GM18519 (cell line): Measurements from ENCODE around the gene ASIC5.
"Not testable (repeated sequence)": the region's sequence is repeated elsewhere in the genome, so short reads cannot be mapped to it uniquely, and the experiment has no call there.

Experiments
- ATAC-seq: cut with Tn5 transposase; IDR thresholded peaks from one replicate; pipeline ENCODE4 v1.9.1; 2021; ENCODE audit warnings: mild to moderate bottlenecking, moderate library complexity; ENCODE audit not compliant: unreplicated experiment, low FRiP score

ASIC5 gene

DNA sequence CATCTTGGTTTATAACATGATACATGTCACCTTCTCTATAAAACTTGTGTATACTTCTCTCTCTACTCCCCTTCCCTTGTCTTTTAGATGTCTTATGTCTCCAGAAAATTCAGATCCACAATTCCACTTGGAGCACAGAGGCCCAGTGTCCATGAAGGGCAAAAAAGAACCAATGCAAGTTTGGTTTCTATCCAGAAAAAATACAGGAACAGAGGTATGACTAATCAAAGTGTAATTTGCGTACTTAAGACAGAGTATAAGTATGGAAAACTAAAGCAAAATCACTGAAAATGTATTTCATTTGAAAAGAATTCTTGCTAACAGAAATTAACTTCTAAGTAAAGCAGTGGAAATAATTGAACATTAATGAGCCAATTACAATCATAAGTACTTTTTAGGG is 61.1 kb downstream of the ASIC5 start:
- no peak for ATAC-seq

DNA sequence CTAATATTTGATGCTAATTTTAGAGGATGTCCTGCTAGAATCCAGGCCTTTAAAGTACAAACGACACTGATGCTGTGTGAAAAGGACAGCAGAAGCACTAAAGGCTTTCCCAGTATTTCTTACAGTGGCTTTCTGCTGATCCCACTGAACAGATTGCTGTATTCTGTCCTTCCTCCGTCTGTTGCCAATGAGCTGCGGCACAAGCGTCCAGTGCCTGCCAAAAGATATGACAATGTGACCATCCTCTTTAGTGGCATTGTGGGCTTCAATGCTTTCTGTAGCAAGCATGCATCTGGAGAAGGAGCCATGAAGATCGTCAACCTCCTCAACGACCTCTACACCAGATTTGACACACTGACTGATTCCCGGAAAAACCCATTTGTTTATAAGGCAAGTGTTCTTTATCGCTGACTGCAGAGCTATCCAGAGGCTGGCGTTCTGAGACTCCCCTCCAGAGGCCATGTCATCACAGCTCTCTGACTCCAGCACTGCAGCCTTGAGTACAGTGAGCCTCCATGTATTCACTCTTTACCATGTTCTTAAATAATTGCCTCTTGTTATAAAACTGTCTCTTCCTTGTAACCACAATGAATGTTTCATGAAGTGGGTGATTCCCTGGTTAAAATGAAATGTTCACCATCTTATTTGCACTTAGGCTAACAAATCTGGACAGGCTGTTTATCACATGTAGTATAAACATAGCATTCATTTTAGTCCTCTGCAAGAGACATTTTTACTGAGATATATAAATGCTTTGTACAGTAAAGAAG is 63.7 kb downstream of the ASIC5 start:
- no peak for ATAC-seq

DNA sequence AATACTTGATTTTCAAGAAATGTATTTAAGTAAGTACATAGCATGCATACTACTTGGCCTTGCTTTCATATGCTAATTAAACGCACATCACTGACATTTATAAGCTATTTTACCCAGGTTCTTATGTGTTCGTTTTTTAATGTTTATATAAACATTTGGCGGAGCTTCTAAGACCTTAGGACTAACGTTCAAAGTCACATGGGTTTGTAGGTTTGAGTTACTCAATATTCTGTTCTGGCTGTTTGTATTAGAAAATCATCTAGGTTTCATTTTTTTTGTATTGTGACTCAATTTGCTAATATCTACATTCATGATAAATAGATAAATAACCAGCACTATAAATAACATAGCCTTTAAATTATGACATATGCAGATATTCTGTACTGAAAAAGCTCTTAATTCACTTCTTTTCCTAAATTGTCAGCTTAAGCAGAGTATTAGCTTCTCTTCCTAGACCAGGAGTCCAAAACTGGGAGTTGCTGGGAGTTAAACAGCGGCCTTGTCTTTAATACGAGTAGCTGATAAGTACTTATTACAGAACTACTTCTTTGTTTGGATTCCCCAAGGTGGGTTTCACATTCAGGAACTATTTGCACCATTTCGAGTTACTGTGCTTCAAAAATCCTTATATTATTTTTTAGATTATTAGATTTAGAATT is 65.3 kb downstream of the ASIC5 start:
- no peak for ATAC-seq

DNA sequence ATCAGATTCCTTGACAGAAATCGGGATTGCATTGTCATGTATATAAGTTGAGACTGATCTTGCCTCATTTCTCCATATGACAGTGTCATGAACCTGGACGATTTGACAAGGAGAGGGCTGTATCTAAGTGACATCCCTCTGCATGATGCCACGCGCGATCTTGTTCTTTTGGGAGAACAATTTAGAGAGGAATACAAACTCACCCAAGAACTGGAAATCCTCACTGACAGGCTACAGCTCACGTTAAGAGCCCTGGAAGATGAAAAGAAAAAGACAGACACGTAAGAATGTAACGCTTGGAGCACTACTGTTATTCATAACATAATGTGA is 66.3 kb downstream of the ASIC5 start:
- no peak for ATAC-seq

DNA sequence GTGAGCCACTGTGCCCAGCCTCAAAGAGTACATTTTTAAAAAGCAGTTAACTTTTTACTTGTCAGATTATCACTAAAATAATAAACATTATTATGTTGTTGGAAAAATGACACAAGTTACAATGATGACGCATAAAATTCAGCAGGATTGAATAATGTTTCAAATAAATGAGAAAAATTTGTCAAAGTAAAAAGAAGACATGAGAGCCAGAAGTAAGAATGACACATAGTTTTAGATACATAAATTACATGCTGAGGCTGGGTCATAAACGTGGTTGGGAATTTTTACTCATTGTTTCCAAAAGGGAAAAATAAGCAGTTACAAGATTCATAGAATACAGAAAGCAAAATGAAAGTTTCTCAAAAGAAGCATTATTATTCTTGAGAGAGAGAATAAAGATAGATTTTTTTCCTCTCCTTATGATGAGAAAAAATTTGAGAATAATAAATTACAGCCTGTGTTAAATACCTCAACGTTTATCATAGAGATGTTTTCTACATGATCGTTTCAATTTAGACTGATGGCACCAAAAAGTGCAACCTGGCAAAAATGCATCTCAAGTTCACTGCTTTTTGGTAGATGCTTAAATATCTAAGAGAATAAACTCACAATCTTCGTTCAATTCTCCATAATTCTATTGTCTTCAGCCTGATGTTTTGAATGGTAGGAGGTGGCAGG is 66.8 kb downstream of the ASIC5 start:
- no peak for ATAC-seq

DNA sequence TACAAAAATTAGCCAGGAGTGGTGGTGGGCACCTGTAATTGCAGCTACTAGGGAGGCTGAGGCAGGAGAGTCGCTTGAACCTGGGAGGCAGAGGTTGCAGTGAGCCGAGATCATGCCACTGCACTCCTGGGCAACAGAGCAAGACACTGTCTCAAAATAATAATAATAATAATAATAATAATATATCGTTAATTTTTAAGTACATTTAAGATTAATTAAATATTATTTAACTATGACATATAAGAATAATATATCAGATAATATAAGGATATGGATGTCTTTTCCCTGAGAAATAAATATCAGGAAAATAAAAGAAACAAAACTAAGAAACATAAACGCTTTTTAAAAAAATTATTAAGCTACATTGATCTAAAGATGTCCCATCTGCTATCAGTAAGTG is 68.5 kb downstream of the ASIC5 start:
- not testable (repeated sequence) for ATAC-seq

DNA sequence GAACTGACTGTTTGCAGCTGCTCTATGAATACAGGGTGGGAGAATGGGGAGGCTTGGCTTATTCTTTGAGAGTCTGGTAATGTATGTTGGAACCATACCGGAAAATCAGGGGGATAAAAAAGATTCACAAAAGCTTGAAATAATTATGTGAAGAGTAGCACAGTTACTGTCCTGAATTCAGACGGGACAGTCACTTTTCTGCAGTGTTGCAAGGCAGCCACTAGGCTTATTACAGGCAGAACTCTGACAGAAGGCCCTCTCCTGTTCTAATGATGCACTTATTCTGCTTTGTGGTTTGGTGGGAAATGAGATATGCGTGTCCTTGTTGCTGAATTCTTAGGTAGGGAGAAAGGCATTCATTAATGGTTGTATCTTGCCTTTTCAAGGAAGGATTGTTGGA is 70.1 kb downstream of the ASIC5 start:
- peak; percentile 94 for ATAC-seq

DNA sequence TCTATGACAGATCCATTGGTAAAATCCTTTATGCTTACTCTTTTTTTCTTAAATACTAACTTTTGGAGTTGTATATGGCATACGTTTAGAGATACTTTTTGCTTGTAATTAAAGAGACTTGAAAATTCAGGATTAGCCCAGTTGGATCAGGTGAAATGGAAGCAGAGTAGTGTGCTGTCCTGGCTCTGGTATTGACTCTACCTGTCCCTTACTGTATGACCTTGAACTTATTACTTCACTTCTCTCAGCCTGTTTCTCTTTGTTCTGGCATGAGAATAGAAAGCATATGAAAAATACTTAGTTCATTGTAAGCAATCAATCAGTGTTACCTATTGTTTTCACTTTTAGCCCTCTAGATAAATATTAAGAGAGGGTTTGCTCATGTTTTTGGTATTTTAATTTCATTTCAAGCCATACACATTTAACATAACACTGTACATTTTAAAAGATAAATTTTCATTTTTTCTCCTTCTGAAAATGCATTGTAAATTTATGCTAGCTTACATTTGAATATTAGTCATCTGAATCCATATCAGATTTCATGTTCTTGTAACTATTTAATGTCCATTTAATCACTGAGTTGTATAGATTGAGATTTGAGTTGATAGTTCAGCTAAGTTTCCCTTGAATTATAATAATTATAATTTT is 71.4 kb downstream of the ASIC5 start:
- no peak for ATAC-seq

DNA sequence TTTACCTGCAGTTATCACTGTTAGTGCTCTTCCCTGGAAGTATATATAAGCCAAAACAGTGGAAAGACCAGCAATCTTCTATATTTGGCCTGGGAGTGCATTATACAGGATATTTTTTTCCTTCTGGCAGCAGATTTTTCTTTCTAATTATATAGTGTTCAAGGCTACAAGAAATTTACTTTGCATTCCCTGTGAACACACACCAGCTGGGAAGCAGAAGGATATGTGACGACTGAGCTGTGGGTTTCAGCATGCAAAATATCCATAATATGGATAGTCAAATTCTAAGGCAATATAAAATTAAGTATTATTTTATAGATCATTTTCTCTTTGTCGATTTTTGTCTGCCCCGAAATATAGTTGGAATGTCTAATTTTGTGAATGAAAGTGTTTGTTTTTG is 76.1 kb downstream of the ASIC5 start:
- no peak for ATAC-seq

DNA sequence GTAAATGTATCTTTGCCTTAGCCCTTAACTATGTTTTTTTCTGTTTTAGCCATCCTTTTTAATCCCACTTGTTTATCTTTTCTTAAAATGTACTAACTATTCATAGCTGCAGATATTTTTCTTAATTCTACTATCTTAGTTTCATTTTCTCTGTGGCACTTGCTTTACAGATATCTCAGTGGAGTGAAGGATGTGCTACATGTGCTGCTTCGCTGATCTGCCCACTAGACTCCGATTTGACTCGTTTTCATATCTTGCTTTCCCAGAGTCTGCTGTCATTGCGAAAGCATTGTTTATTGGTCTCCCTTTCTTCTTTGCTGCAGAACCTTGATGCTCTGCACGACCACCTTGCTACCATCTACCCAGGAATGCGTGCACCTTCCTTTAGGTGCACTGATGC is 76.7 kb downstream of the ASIC5 start:
- ATAC-seq = peak; percentile 31

DNA sequence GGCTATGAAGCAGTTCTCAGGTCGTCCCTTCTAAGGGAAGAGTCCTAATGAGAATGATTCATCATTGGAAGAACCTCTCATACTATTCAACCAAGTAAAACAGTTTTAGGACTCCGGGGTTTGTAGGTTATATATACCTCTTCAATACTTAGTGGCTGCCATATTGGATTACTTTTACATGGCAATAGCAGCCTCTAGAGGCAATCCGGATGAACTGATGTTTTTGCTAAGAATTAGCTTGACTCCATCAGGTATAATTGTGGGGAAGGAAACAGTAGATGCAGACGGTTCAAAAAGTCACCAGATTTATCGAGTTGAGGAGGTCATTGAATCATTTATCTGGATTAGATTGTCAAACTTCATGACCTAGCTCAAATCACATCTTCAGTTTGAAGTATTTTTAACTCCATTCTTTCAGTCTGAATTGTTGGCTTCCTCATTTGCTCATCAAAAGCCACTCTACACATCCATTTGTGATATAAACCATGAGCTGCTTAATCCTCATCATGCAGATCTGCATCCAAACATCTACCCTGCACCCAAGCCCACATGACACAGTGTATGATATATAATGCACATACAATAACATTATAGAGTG is 78.9 kb downstream of the ASIC5 start:
- ATAC-seq = peak; percentile 97

DNA sequence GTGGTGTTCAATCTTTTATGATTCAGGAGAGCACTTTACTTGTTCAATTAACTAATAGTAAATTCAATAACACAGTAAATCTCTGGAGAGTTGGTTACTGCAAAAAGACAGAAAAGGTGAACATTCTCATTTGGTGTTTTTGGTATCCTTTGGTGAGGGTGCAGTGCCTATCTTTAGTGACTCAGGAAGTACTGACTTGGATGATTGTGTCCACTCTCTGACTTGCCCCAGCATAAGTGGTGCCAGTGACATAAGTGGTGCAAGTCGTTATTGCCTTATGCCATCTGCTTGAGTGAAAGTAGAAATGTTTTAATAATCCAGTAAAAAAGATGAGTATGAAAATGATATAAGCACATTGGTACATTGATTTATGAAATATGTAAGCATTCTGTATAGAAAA is 80.2 kb downstream of the ASIC5 start:
- no peak for ATAC-seq

DNA sequence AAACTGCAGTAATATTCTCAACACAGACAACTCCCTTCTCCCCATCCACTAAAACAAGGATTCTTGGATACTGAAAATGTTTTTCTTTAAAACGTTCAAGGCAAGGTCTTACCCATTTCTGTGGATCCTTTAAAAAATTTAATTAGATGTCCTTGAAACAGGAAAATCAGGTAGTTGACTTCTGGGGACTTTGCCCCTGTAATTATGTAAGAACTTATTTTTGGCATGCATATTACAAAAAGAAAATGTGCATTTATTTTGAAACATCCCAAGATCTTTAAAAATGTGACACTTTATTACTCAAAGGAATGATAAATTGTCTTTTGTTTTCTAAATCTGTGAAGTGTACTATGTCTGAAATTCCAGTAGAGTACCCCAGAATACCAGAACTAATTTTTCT is 81.4 kb downstream of the ASIC5 start:
- ATAC-seq = no peak

DNA sequence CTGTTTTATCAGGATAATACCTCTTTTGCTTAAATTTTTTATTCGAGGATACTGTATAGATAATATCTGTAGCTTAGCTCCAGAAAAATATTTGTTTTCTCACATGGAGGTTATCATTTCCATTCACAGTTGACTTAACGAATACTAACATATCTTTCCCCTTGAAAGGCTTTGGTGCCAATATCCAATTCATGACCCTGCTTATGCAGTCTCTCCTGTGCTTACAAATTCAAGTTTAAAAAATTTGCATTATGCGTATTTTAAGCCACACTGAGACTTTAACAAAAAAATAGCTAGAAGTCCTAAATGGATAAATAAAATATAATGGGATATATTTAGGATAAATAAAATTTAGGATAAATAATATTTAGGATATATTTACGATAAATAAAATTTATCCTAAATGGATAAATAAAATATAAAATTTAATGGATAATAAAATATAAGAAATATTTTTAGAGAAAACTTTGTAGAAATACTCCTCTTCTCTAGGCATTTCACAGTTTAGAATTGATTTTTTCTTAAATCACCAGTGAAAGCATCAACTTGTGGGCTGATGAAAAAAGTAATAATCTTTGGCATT is 84.7 kb downstream of the ASIC5 start:
- ATAC-seq = no peak

DNA sequence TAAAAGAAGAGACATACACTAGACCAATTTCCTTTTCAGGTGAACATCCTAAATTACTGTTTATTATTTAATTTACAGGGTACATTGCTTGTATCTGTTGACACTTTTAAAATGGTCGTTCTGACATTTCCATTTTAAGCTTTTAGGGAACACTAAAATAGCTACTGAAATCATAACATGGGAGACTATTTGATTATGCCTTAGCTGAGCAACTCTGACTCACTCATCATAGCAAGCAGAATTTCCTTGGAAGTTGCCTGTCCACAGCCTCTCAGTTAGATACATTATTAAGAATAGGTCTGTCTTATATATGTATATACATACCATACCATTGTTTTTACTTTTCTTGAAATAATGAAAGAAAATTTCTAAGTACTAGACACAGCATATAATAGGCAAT is 85.3 kb downstream of the ASIC5 start:
- no peak for ATAC-seq
